SK-N-SH (cell line): ENCODE measurements around the gene SYTL5. TPM values are rescaled to one million over a fixed set of nuclear protein-coding genes. Genes with fewer than 3 reads are reported as not detected.

ENCODE experiments used
- CTCF ChIA-PET: fragments of 300-600, 350-600 bp; formaldehyde crosslinking; extraction: SDS; loops from one replicate; lab custom pipeline; 2021; lab: Yijun Ruan, JAX
- POLR2A ChIA-PET: fragments of 350-600 bp; sonication (Branson Sonifier 250); formaldehyde crosslinking; extraction: SDS; loops from one replicate; lab custom pipeline; 2020; ENCODE audit warnings: antibody characterized with exemption, inconsistent platforms; lab: Yijun Ruan, JAX
- DNase-seq: peaks from one replicate; pipeline ENCODE4 v3.0.0; 2012
- H2AFZ ChIP-seq: fragments of 200-600 bp; sonication (generic); 2 replicates; pipeline ENCODE4 v1.8.1; 2016; ENCODE audit warnings: antibody characterized with exemption, mild to moderate bottlenecking, low read depth
- H3F3A ChIP-seq: fragments of 200-600 bp; sonication (generic); replicated peaks from 2 replicates; pipeline ENCODE3; 2016; ENCODE audit warnings: antibody characterized with exemption, mild to moderate bottlenecking; ENCODE audit not compliant: insufficient read depth
- H3K27ac ChIP-seq, 2 experiments: fragments of 200-500 bp in 1 of 2; fragments of 200-600 bp in 1 of 2; sonication (Bioruptor generic) in 1 of 2; sonication (generic), shearing (Covaris generic) in 1 of 2; 2 replicates each; pipeline versions ENCODE4 v1.5.1 to v1.6.1; 2014 to 2016; ENCODE audit warnings: low read depth in 2 of 2, inconsistent platforms in 1 of 2, low read length in 1 of 2, mild to moderate bottlenecking in 1 of 2, mixed read lengths in 1 of 2
- H3K27me3 ChIP-seq: fragments of 200-600 bp; sonication (generic), shearing (Covaris generic); 2 replicates; pipeline ENCODE4 v1.6.1; 2016; ENCODE audit warnings: mixed run types; ENCODE audit not compliant: insufficient read depth
- H3K36me3 ChIP-seq, 2 experiments: fragments of 200-500 bp in 1 of 2; fragments of 200-600 bp in 1 of 2; sonication (Bioruptor generic) in 1 of 2; sonication (generic) in 1 of 2; replicated peaks in 1 of 2; 2 replicates each; pipeline versions ENCODE3 to v1.5.1; 2014 to 2016; ENCODE audit warnings: low read length in 1 of 2, mild to moderate bottlenecking in 1 of 2; ENCODE audit not compliant: insufficient read depth in 2 of 2, control insufficient read depth in 1 of 2
- H3K4me1 ChIP-seq, 2 experiments: fragments of 200-500 bp in 1 of 2; fragments of 200-600 bp in 1 of 2; sonication (Bioruptor generic) in 1 of 2; sonication (generic), shearing (Covaris generic) in 1 of 2; 2 replicates each; pipeline versions ENCODE4 v1.5.1 to v1.6.1; 2014 to 2016; ENCODE audit warnings: low read depth in 1 of 2, low read length in 1 of 2, mixed run types in 1 of 2; ENCODE audit not compliant: insufficient read depth in 2 of 2, control insufficient read depth in 1 of 2
- H3K4me2 ChIP-seq: fragments of 200-600 bp; sonication (generic), shearing (Covaris generic); 2 replicates; pipeline ENCODE4 v1.6.1; 2017; ENCODE audit warnings: mixed run types
- H3K4me3 ChIP-seq, 2 experiments: fragments of 200-500 bp in 1 of 2; fragments of 200-600 bp in 1 of 2; sonication (Bioruptor generic) in 1 of 2; sonication (generic), shearing (Covaris generic) in 1 of 2; 2 replicates each; pipeline versions ENCODE4 v1.5.1 to v1.8.1; 2014 to 2016; ENCODE audit warnings: low read depth in 2 of 2, inconsistent platforms in 1 of 2, low read length in 1 of 2, mild to moderate bottlenecking in 1 of 2, mixed read lengths in 1 of 2, moderate library complexity in 1 of 2
- H3K79me2 ChIP-seq: fragments of 200-600 bp; sonication (generic); 2 replicates; pipeline ENCODE4 v1.8.1; 2017; ENCODE audit warnings: mild to moderate bottlenecking; ENCODE audit not compliant: insufficient read depth
- H3K9ac ChIP-seq: fragments of 200-600 bp; sonication (generic); 2 replicates; pipeline ENCODE4 v1.6.1; 2017; ENCODE audit warnings: mixed run types
- H3K9me2 ChIP-seq: fragments of 200-600 bp; sonication (generic); 2 replicates; pipeline ENCODE4 v1.6.1; 2017; ENCODE audit warnings: mixed run types
- H3K9me3 ChIP-seq: fragments of 200-600 bp; sonication (generic); 2 replicates; pipeline ENCODE4 v1.6.1; 2017; ENCODE audit warnings: mixed run types, mild to moderate bottlenecking, moderate library complexity
- H4K20me1 ChIP-seq: fragments of 200-600 bp; sonication (generic); 2 replicates; pipeline ENCODE4 v1.6.1; 2017; ENCODE audit warnings: mild to moderate bottlenecking, mixed run types; ENCODE audit not compliant: insufficient read depth
- CHD2 ChIP-seq: fragments of 150-350 bp; IDR thresholded peaks from 2 replicates; pipeline ENCODE4 v1.6.1; 2018; ENCODE audit warnings: low read length; ENCODE audit not compliant: partially characterized antibody
- ELF1 ChIP-seq: IDR thresholded peaks from 2 replicates; pipeline ENCODE4 v1.4.0; 2012
- EZH2phosphoT487 ChIP-seq: fragments of 200-600 bp; sonication (generic); IDR thresholded peaks from 2 replicates; pipeline ENCODE4 v1.6.1; 2017; ENCODE audit warnings: low read depth, mixed run types, mild to moderate bottlenecking, antibody characterized with exemption, moderate library complexity, borderline replicate concordance
- FOSL2 ChIP-seq: IDR thresholded peaks from 2 replicates; pipeline ENCODE4 v1.4.0; 2012; ENCODE audit warnings: low read depth, mild to moderate bottlenecking, moderate library complexity, borderline replicate concordance
- FOXJ3 ChIP-seq: sonication (generic); formaldehyde crosslinking; IDR thresholded peaks from 2 replicates; pipeline ENCODE4 v1.5.1; 2020; ENCODE audit warnings: mild to moderate bottlenecking, missing genetic modification reagents
- FOXM1 ChIP-seq: IDR thresholded peaks from 2 replicates; pipeline ENCODE4 v1.4.0; 2012; ENCODE audit warnings: low read depth, mild to moderate bottlenecking
- GABPA ChIP-seq: IDR thresholded peaks from 2 replicates; pipeline ENCODE4 v1.4.0; 2012; ENCODE audit warnings: low read depth, mild to moderate bottlenecking
- JUND ChIP-seq: IDR thresholded peaks from 2 replicates; pipeline ENCODE4 v1.4.0; 2012
- MEF2A ChIP-seq: IDR thresholded peaks from 2 replicates; pipeline ENCODE4 v1.4.0; 2012; ENCODE audit warnings: low read depth, borderline replicate concordance
- MXI1 ChIP-seq: IDR thresholded peaks from 2 replicates; pipeline ENCODE4 v1.6.1; 2012; ENCODE audit warnings: mild to moderate bottlenecking, low read depth, low read length, improper control_type of control experiment
- POLR2AphosphoS5 ChIP-seq: IDR thresholded peaks from 2 replicates; pipeline ENCODE4 v1.6.1; 2012; ENCODE audit warnings: low read depth, low read length
- RCOR1 ChIP-seq: fragments of 150-350 bp; IDR thresholded peaks from 2 replicates; pipeline ENCODE4 v1.6.1; 2017; ENCODE audit warnings: antibody characterized with exemption, low read length
- SIN3A ChIP-seq: IDR thresholded peaks from 2 replicates; pipeline ENCODE4 v1.6.1; 2012; ENCODE audit warnings: low read depth, mild to moderate bottlenecking, low read length, moderate library complexity, borderline replicate concordance
- TCF12 ChIP-seq: IDR thresholded peaks from 2 replicates; pipeline ENCODE4 v1.4.0; 2012
- USF2 ChIP-seq: fragments of 150-350 bp; IDR thresholded peaks from 2 replicates; pipeline ENCODE4 v1.6.1; 2017; ENCODE audit warnings: antibody characterized with exemption, low read length, low read depth, borderline replicate concordance
- WGBS: methylation state at CpG from one replicate; pipeline ENCODE4 v1.1.6; 2017; ENCODE audit warnings: low lambda C conversion rate; 5-methylcytosine and 5-hydroxymethylcytosine counted together
- polyA plus RNA-seq, 3 experiments: library from polyadenylated mRNA; depleted of rRNA; stranded (reverse); fragments of >200 nt; gene quantifications; 2 replicates each; pipeline ENCODE4 v1.2.3, GENCODE V29; 2012
- TF ChIP-seq, protein P1 (sequence below): IDR thresholded peaks from 2 replicates; pipeline ENCODE4 v1.4.0; 2012; ENCODE audit warnings: low read depth, borderline replicate concordance
- TF ChIP-seq, protein P2 (sequence below): IDR thresholded peaks from 2 replicates; pipeline ENCODE4 v1.4.0; 2012; ENCODE audit warnings: low read depth, borderline replicate concordance
- TF ChIP-seq, protein P3 (sequence below): IDR thresholded peaks from 2 replicates; pipeline ENCODE4 v1.6.1; 2012; ENCODE audit warnings: mild to moderate bottlenecking, low read depth, low read length, moderate library complexity

SYTL5 gene
- polyA plus RNA-seq, 1 of the 3 experiments (the other 2 are of a cell fraction) = 0.74 TPM

DNA sequence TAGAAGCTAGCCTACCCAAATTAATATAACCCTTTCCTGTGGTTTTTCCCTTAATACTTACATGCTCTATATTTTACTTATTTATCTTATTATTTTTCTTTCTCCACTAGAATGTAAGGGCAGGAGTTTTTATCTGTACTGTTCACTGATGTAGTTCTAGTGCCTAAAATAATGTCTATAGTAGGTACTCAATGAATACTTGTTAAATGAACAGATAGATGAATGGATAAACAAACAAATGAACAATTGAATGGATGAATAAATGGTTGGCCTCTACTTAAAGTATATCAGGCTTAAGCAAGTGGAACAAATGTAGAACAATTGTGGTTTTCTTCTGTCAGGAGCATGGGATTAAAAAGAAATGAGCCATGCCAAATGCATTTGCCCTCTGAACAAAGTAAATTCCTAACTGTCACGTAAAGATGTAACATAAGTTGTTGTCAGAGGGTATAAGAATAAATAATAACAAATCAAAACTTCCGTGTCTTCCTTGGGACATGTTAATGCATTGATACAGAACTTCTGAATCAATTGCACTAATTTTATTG, 54.1 kb downstream of the SYTL5 start:
- CTCF ChIA-PET = no interaction called here
- H3K27ac ChIP-seq = no peak overlapping the region

More for the DNA sequence above, 54.1 kb downstream of the SYTL5 start:
- Histone ChIP-seq H3K9ac (no peak overlapping the region), H3K79me2 (no peaks in the 10 kb centered on the region), H4K20me1 (no peaks in the 10 kb centered on the region), H2AFZ (no peak overlapping the region), H3K9me2 (no peaks in the 10 kb centered on the region), H3F3A (no peaks in the 10 kb centered on the region), H3K27me3 (no peaks in the 10 kb centered on the region), H3K9me3 (no peaks in the 10 kb centered on the region), H3K36me3 (no peaks in the 10 kb centered on the region), H3K4me3 (no peak overlapping the region), H3K4me2 (no peak overlapping the region), H3K4me1 (no peaks in the 10 kb centered on the region)
- POLR2A ChIA-PET = no interaction called here
- no peak for TF ChIP-seq JUND
- no peak for TF ChIP-seq TCF12
- no peak for TF ChIP-seq SIN3A
- TF ChIP-seq FOSL2 = no peak
- no peak for TF ChIP-seq GABPA
- no peak for TF ChIP-seq MXI1
- no peak for TF ChIP-seq MEF2A
- TF ChIP-seq, protein P1, sequence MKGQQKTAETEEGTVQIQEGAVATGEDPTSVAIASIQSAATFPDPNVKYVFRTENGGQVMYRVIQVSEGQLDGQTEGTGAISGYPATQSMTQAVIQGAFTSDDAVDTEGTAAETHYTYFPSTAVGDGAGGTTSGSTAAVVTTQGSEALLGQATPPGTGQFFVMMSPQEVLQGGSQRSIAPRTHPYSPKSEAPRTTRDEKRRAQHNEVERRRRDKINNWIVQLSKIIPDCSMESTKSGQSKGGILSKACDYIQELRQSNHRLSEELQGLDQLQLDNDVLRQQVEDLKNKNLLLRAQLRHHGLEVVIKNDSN = no peak
- no peak for TF ChIP-seq POLR2AphosphoS5
- no peak for TF ChIP-seq FOXM1
- TF ChIP-seq RCOR1 = no peak
- no peak for TF ChIP-seq USF2
- TF ChIP-seq FOXJ3 = no peak
- TF ChIP-seq EZH2phosphoT487 = no peak
- TF ChIP-seq, protein P2, sequence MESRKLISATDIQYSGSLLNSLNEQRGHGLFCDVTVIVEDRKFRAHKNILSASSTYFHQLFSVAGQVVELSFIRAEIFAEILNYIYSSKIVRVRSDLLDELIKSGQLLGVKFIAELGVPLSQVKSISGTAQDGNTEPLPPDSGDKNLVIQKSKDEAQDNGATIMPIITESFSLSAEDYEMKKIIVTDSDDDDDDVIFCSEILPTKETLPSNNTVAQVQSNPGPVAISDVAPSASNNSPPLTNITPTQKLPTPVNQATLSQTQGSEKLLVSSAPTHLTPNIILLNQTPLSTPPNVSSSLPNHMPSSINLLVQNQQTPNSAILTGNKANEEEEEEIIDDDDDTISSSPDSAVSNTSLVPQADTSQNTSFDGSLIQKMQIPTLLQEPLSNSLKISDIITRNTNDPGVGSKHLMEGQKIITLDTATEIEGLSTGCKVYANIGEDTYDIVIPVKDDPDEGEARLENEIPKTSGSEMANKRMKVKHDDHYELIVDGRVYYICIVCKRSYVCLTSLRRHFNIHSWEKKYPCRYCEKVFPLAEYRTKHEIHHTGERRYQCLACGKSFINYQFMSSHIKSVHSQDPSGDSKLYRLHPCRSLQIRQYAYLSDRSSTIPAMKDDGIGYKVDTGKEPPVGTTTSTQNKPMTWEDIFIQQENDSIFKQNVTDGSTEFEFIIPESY = no peak
- TF ChIP-seq, protein P3, sequence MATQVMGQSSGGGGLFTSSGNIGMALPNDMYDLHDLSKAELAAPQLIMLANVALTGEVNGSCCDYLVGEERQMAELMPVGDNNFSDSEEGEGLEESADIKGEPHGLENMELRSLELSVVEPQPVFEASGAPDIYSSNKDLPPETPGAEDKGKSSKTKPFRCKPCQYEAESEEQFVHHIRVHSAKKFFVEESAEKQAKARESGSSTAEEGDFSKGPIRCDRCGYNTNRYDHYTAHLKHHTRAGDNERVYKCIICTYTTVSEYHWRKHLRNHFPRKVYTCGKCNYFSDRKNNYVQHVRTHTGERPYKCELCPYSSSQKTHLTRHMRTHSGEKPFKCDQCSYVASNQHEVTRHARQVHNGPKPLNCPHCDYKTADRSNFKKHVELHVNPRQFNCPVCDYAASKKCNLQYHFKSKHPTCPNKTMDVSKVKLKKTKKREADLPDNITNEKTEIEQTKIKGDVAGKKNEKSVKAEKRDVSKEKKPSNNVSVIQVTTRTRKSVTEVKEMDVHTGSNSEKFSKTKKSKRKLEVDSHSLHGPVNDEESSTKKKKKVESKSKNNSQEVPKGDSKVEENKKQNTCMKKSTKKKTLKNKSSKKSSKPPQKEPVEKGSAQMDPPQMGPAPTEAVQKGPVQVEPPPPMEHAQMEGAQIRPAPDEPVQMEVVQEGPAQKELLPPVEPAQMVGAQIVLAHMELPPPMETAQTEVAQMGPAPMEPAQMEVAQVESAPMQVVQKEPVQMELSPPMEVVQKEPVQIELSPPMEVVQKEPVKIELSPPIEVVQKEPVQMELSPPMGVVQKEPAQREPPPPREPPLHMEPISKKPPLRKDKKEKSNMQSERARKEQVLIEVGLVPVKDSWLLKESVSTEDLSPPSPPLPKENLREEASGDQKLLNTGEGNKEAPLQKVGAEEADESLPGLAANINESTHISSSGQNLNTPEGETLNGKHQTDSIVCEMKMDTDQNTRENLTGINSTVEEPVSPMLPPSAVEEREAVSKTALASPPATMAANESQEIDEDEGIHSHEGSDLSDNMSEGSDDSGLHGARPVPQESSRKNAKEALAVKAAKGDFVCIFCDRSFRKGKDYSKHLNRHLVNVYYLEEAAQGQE = no peak
- TF ChIP-seq CHD2 = no peak
- no peak for TF ChIP-seq ELF1
- 41% methylated on average over 2 of the region's 2 CpGs for WGBS
- no peak for DNase-seq
